Activated CD8-positive, alpha-beta memory T cell treated with anti-CD3 and anti-CD28 coated beads for 48 hours (primary cell): Measurements from ENCODE around the gene PPFIBP1.
"Not testable (repeated sequence)": the region's sequence is repeated elsewhere in the genome, so short reads cannot be mapped to it uniquely, and the experiment has no call there.

Experiments
- DNase-seq, 3 experiments: peaks; one replicate each; pipeline ENCODE4 v3.0.0-alpha.2; 2020; ENCODE audit warnings: low read depth in 2 of 3, low spot score in 2 of 3

Gene PPFIBP1

DNA sequence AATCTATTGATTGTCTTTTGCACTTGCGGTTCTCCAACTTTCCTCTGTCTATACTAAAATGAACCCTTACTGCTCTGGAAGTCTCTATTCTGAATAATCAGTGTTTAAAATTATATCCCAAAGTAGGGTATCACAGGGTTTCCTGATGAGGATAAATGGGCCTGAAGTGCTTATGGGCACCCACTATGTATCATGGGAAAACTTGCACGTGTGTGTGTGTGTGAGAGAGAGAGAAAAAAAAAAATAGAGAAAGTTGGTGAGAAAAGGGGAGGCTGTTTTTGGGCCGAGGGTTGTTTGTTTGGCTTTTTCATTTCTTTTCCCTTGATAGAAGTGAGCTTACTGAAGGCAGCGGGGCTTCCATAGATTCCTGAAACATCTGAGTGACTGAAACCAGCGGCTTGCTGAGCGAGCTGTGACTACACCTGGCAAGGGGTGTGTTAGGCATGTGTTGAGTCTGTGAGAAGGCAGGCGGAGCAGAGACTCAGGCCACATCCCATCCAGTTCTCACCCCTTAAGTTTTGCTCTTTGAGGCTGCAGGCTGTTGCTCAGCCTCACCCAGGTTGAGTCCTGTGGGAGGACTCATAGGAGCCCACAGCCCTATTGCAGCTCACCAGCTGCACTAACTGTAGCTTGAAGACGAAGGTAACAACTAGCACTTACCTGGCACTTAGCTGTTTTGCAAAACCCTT is 17.2 kb downstream of the PPFIBP1 start:
- DNase-seq: no peak

GRCh38 chr12:27542628-27543027 is 18.6 kb downstream of the PPFIBP1 start:
- DNase-seq: no peak

- DNase-seq: not testable (repeated sequence)
Observed at GRCh38 chr12:27544858-27545257, 20.9 kb downstream of the PPFIBP1 start.

GRCh38 chr12:27545665-27546064 is 21.7 kb downstream of the PPFIBP1 start:
- DNase-seq: no peak

- DNase-seq: no peak
Observed at GRCh38 chr12:27547592-27547991, 23.6 kb downstream of the PPFIBP1 start.

- no peak for DNase-seq
Observed at GRCh38 chr12:27548301-27549199, 24.5 kb downstream of the PPFIBP1 start.

GRCh38 chr12:27549236-27549800 is 25.3 kb downstream of the PPFIBP1 start:
- DNase-seq: no peak

GRCh38 chr12:27549801-27550652 is 26.0 kb downstream of the PPFIBP1 start:
- DNase-seq: no peak

- DNase-seq: no peak
Observed at GRCh38 chr12:27550653-27550975, 26.6 kb downstream of the PPFIBP1 start.

DNA sequence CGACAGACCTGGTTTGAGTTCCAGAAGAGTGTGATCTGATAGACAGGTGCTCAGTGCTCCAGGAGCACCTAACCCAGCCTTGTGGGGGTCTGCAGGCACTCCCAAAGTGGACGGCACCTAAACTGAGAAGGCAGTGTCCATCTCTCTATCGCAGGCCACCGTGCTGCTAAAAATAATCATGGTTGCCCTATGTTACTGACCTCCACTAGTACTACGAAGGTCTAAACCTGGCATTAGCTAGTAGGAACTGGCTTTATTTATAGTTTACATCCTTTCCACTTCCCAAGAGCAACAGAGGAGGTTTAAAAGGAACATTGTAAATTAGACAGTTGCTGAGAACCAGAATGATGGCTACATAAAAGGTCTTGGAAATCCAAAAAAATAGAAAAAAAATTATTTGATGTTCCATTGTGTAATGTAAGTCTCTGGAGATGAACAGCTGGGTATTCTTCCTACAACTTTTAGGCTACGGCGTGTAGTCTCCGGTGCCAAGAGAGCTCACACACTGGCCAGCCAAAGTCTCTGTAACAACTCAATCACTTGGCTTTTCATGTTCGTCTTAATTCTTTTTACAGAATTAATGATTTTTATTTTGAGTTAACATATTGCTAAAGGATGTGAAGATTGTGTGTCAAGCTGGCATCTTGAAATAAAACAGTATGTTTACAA is 27.3 kb downstream of the PPFIBP1 start:
- no peak for DNase-seq

DNA sequence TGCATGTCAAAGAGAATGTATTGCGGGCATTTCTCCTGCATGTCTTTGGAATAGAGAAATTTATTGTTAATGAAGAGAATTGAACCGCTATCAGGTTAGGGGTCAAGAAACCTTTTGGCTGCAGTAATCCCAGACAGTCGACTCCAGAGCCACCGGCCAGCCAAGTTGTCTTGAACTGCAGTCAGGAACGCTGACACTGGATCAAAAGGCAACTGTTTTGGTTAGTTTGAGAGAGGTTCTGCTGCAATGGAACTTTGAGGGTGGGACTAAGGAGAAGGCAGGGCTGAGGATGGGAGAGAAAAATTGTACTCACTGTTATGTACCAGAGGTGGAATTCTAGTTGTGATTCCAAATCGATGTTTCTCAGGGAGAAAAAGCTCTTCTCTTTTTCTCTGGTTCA is 28.2 kb downstream of the PPFIBP1 start:
- no peak for DNase-seq

DNA sequence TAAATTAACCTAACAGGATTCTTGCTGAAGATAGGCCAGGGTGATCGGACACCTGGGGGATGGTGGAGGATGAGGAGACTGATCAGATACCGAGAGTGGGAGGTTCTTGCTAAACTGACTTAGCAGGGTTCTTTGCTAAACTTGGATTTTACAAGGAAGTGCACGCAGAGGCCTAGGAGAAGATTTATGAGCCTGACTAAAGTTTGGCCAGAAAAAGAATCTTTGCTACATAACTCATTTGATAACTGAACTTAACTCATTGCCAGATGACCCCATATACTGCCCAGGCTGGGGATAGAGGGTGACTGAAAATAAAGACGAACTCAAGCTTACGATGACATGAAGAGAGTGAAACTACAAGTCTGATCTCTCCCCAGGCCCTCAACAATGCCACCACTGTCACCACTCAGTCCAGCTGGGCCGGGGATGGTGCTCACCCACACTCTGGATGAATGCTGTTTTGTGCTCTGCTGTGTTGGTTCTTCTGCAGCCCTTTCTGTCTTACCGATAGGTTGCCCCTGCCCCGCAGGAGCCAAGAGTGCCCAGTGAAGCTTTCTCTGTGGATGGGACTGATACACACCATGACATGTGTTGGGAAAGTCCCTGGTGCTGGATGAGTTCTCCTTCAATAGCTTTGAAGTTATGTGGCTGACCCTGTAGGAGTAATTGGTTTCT is 29.0 kb downstream of the PPFIBP1 start:
- no peak for DNase-seq

GRCh38 chr12:27553941-27554340 is 29.9 kb downstream of the PPFIBP1 start:
- DNase-seq: no peak

DNA sequence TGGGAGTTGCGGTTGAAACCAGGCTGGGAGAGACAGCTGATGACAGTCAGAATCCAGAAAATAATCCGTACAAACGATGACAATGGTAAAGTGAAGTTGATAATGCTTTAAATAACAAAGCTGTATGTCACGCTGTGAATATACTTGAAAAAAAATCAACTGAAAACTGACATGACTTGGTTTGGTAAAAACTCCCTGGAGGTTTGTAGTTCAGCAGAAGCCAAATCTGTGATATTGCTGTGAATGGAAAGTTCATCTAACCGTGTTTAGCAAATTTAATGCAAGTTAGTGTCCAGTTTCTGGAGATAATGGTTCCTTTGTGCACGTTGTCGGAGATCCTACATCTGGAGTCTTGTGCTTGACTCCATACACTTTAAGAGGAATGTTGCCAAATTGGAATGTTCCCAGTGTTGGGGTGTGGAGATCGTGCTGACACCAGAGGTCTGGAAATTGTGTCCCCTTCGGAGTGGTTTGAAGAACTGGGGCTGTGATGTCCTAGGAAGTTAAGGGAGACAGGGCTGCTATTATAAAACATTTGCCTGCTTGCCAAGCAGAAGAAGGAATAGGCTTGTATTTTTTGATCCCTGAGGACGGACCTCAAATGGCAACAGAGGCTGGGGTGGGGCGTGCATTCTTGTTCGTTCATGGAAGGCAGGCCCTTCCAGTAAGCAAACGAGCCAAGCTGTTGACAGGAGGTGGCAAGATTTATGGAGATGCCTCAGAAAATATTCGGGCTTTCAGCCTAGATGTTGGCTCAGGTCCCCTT is 30.6 kb downstream of the PPFIBP1 start:
- DNase-seq: no peak

DNA sequence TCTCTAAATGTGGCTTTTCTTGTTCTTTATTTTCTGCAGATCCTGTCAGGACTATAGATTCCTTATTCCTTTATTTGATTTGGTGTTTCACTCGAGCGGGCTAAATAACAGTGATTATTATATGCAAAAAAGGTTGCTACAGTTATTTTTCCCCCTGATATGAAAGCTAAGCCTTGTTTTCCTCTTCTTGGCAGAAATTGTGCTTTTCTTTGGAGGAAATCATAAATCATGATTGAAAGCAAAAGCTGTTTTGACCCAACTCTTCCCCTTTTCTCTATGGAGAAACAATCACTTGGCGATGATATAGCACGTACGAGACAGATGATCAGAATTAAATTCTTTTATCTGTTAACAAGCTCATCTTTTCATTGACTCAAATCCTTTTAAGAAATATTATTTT is 31.4 kb downstream of the PPFIBP1 start:
- no peak for DNase-seq

DNA sequence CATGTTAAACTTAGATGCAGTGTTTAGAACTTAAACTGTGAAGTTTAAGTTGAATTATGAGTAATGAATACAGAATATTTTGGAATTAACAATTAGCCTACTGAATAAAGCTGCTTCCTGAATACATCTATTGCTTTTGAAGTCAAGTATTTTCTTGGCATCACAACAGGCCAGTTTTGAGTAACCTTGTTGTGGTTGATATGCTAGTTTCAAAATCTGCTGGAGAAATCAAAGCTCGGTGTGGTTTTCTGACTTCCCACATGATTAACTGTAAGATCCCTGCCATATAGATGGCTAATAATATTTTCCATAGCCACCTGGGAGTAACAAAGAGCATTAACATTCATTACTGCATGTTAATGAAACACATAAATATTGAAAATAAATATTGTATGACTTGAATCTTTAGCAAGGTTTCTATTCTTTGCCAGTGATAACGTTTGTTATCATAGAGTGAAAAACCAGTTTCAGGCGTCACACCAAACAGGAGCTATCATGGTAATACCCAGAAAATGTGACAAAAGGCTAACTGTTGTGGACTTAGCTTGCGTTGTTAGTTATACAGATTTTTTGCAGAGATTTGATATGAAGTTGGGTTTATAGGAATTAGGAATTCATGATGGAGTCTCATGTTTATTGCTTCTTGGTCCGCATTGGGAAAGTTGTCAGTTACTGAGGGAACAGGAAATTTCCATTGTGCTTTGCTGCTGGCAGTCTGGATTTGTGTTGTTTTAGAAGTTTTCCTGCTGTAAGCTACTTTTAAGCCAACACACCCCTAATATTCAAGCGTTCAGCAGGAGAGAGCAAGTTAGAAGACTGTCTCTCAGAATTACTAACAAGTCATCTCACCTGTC is 32.1 kb downstream of the PPFIBP1 start:
- DNase-seq: no peak

DNA sequence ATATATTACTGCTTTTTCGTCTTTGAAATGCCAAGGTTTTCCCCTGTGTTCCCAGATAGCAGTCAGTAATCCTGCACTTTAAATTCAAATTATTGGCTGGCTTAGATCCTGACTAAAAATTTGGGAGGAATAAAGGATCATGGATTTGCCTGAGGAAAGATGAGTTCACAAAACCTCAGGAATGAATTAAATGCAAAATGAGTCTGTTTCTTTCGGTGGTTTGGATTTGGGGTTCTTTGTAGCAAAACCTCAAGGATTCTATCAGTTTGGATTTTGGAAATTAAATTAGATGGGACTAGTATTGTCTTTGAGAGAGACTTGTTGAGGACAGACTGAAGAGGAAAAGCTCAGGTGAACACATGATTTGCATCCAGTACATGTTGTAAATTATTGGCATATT is 36.1 kb downstream of the PPFIBP1 start:
- no peak for DNase-seq

DNA sequence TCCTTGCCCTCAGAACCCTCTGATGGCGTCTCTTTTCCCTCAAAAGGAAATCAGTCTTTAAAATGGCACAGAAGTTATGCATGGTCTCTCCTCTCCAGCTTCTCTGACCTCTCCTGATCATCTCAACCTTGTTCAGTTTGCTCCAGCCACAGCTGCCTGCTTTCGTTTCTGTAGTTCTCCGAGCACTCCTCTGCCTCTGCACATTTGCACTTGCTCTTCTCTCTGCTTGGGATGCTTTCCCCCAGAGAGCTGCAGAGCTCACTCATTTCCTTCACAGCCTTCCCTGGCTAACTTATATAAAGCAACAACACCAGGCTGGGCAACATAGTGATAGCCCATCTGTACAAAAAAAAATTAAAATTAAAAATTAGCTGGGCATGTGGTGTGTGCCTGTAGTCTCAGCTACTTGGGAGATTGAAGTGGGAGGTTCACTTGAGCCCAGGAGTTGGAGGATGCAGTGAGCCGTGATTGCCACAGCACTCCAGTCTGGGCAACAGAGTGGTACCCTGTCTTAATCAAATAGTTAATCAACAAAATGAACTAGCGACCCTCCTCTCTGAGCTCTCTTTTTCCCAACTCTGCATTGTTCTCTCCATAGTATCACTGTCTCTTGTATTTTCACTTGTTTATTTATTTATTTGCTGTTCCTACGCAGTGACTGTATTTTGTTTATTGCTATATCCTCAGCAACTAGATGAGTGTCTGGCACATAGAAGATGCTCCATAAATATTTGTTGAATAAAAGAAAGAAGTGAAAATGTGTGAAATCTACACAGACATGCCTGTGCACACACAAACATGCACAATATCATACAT is 37.7 kb downstream of the PPFIBP1 start:
- DNase-seq: no peak
